ENCODE results near the gene FRMD1. TPM values are rescaled to one million over a fixed set of nuclear protein-coding genes. Genes with fewer than 3 reads are reported as not detected.

Gene FRMD1
- polyA plus RNA-seq, 3 donors: not detected

DNA sequence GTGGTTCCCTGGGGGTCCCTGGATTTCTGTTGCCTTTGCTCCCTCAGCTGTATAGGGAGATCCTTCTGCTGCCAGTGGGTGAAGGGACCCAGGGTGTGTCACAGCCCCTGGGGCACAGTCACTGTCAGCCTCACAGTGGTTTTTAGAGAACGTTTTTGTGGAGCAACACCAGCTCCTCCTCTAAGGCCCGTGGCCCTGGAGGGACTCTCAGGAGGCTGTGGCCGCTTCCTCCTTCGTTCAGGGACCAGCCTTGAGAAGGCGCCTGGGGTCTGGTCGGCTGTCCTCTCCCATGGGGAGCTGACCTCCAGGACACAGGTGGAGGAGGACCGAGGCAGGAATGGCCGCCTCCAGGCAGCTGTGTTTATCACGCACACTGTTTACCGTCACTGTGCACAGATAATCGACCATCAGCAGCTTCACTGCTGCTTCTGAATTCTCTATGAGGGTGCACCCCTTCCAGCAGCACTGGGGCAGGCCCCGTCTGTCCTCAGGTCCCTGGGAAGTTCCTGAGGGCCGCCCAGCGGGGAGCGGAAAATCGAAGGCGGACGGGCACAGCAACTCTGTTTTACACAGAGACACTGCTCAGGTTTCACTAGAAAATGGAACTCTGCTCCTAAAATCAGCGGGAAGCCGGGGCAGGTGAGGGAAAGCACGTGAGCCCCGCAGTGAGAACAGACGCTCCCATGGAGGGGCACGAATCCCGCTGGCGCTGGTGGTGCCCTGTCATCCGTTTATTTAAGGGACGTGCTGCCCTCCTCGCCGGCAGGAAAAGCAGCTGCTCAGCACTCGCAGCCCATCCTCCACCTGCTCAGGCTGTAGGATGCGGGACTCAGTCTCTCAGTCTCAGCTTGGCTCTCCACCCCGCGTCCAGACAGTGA, 10.4 kb upstream of the FRMD1 start:
- peaks cover 0 to 10% of the 10 kb centered on the region in 2 donors for H3K9me3 ChIP-seq (replicated peaks in 1 of 2; ENCODE audit: control insufficient read depth in 1 of 2, insufficient read depth in 1 of 2, low read length in 2 of 2)
- Mint-ChIP-seq H3K27me3 (ENCODE audit: low read depth in 3 of 3) (peaks cover 3 to 5% (median 4%) of the 10 kb centered on the region in 3 donors), H3K4me3 (no peak overlapping the region), H3K36me3 (no peaks in the 10 kb centered on the region), H3K4me1 (no peaks in the 10 kb centered on the region), H3K27ac (no peak overlapping the region), H3K9me3 (peaks cover 0 to 11% (median 3%) of the 10 kb centered on the region in 7 donors)
- no peaks in the 10 kb centered on the region for H3K27me3 ChIP-seq (ENCODE audit: control insufficient read depth in 2 of 2, insufficient read depth in 2 of 2, low read length in 2 of 2)
- no peak overlapping the region for H3K4me2 ChIP-seq (replicated peaks; ENCODE audit: extremely low read depth, low read length, poor library complexity, severe bottlenecking)
- H3K9ac ChIP-seq (ENCODE audit: insufficient read depth, low read length, poor library complexity, severe bottlenecking): no peak overlapping the region
- intact Hi-C loops (cut with micrococcal nuclease): no loop called here
- H3K4me3 ChIP-seq (replicated peaks in 1 of 3; ENCODE audit: low read depth in 2 of 3, low read length in 3 of 3): no peak overlapping the region
- TF ChIP-seq, protein P1, sequence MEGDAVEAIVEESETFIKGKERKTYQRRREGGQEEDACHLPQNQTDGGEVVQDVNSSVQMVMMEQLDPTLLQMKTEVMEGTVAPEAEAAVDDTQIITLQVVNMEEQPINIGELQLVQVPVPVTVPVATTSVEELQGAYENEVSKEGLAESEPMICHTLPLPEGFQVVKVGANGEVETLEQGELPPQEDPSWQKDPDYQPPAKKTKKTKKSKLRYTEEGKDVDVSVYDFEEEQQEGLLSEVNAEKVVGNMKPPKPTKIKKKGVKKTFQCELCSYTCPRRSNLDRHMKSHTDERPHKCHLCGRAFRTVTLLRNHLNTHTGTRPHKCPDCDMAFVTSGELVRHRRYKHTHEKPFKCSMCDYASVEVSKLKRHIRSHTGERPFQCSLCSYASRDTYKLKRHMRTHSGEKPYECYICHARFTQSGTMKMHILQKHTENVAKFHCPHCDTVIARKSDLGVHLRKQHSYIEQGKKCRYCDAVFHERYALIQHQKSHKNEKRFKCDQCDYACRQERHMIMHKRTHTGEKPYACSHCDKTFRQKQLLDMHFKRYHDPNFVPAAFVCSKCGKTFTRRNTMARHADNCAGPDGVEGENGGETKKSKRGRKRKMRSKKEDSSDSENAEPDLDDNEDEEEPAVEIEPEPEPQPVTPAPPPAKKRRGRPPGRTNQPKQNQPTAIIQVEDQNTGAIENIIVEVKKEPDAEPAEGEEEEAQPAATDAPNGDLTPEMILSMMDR (IDR thresholded peaks at IDR 0.05): no peak
- DNase-seq: no peak
- 77% methylated on average over 34 of the region's 34 CpGs for whole genome bisulfite sequencing (ENCODE audit: insufficient coverage)
- no peaks in the 10 kb centered on the region for H3K79me2 ChIP-seq (ENCODE audit: insufficient read depth, low read length)
- H3K4me1 ChIP-seq (ENCODE audit: control insufficient read depth in 1 of 2, insufficient read depth in 2 of 2, low read length in 2 of 2): no peaks in the 10 kb centered on the region
- H4K20me1 ChIP-seq (ENCODE audit: insufficient read depth, low read length): no peaks in the 10 kb centered on the region
- H2AFZ ChIP-seq (ENCODE audit: insufficient read depth, low read depth, low read length, poor library complexity, severe bottlenecking): no peak overlapping the region
- no peaks in the 10 kb centered on the region for H3K36me3 ChIP-seq (replicated peaks in 1 of 2; ENCODE audit: control insufficient read depth in 1 of 2, insufficient read depth in 2 of 2, low read length in 2 of 2)
- H3K27ac ChIP-seq (ENCODE audit: low read depth in 1 of 2, low read length in 2 of 2): no peak overlapping the region

DNA sequence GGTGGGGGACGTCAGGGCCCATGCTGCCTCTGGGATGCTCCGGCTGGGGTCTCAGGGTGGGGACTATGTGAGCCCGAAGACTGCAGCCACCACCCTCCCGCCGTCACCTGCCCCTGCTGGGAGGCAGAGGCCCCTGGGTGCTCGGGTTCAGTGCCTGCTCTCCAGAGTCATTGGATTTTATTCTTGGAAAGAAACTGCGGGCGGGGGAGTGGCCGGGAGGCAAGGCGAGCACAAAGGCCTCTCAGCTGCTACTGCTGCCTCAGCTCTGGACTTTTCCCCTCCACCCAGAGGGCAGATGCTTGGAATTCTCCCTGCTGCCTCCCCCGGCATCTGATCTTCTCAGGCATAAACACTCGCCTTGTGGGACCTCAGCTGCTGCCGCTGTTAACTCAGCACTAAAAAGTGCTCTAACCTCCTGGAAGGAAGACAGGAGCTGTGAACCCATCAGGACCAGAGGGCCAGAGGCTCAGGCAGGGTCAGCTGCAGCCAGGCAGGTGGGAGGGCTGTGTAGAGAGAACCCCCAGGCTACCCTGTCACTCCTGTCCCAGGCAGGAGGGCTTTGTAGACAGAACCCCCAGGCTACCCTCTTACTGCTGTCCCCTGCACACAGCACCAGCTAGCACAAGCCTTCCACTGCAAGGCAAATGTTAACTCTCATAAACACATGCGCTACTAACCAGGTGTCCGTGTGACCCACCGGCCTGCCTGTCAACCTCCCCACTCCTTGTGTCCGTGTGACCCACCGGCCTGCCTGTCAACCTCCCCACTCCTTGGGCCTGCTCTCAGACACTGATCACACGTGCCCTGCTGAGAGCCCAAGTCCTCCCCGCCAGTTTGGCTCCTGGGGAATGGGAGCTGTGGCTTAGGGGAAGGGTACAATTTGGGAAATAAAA, 9.4 kb upstream of the FRMD1 start:
- no peaks in the 10 kb centered on the region for H3K4me1 ChIP-seq (ENCODE audit: control insufficient read depth in 1 of 2, insufficient read depth in 2 of 2, low read length in 2 of 2)
- H3K4me2 ChIP-seq (replicated peaks; ENCODE audit: extremely low read depth, low read length, poor library complexity, severe bottlenecking): no peak overlapping the region
- TF ChIP-seq, protein P1 (IDR thresholded peaks at IDR 0.05): no peak
- H3K27ac ChIP-seq (ENCODE audit: low read depth in 1 of 2, low read length in 2 of 2): no peak overlapping the region
- DNase-seq: no peak
- H3K27ac Mint-ChIP-seq: no peak overlapping the region
- peaks cover 0 to 11% (median 3%) of the 10 kb centered on the region in 7 donors for H3K9me3 Mint-ChIP-seq
- H3K79me2 ChIP-seq (ENCODE audit: insufficient read depth, low read length): no peaks in the 10 kb centered on the region
- no peaks in the 10 kb centered on the region for H3K27me3 ChIP-seq (ENCODE audit: control insufficient read depth in 2 of 2, insufficient read depth in 2 of 2, low read length in 2 of 2)
- H3K9ac ChIP-seq (ENCODE audit: insufficient read depth, low read length, poor library complexity, severe bottlenecking): no peak overlapping the region
- H3K4me3 Mint-ChIP-seq: no peak overlapping the region
- H3K9me3 ChIP-seq (replicated peaks in 1 of 2; ENCODE audit: control insufficient read depth in 1 of 2, insufficient read depth in 1 of 2, low read length in 2 of 2): peaks cover 0 to 10% of the 10 kb centered on the region in 2 donors
- WGBS (ENCODE audit: insufficient coverage): 82% methylated on average over 17 of the region's 20 CpGs
- no peak overlapping the region for H2AFZ ChIP-seq (ENCODE audit: insufficient read depth, low read depth, low read length, poor library complexity, severe bottlenecking)
- H3K4me3 ChIP-seq (replicated peaks in 1 of 3; ENCODE audit: low read depth in 2 of 3, low read length in 3 of 3): no peak overlapping the region
- peaks cover 3 to 7% (median 5%) of the 10 kb centered on the region in 3 donors for H3K27me3 Mint-ChIP-seq (ENCODE audit: low read depth in 3 of 3)
- no peaks in the 10 kb centered on the region for H3K36me3 Mint-ChIP-seq
- intact Hi-C loops (cut with micrococcal nuclease): no loop called here
- no peaks in the 10 kb centered on the region for H3K4me1 Mint-ChIP-seq
- H3K36me3 ChIP-seq (replicated peaks in 1 of 2; ENCODE audit: control insufficient read depth in 1 of 2, insufficient read depth in 2 of 2, low read length in 2 of 2): no peaks in the 10 kb centered on the region
- H4K20me1 ChIP-seq (ENCODE audit: insufficient read depth, low read length): no peaks in the 10 kb centered on the region

All from CD14-positive monocyte (primary cell).